Adrenal gland (tissue), 12 donors: ENCODE data around the gene PCSK1N. TPM values are rescaled to one million over a fixed set of nuclear protein-coding genes. Genes with fewer than 3 reads are reported as not detected.

Source experiments
- DNase-seq, 7 donors: peaks; one replicate each; pipeline ENCODE4 v3.0.0-alpha.2; 2019 to 2020
- H3K27ac ChIP-seq, 5 donors: fragments of 200-600 bp; sonication (generic) in 4 of 5; 1 replicate in 3 of 5; 2 replicates in 2 of 5; pipeline versions ENCODE4 v1.5.1 to v1.8.0; 2016 to 2020; ENCODE audit warnings: mild to moderate bottlenecking in 1 of 5
- H3K27me3 ChIP-seq: fragments of 200-600 bp; 2 replicates; pipeline ENCODE4 v1.8.0; 2021
- H3K36me3 ChIP-seq, 2 donors: fragments of 200-600 bp; replicated peaks in 1 of 2; 1 replicate in 1 of 2; 2 replicates in 1 of 2; pipeline versions ENCODE4 v1.5.1 to v1.8.0; 2018 to 2022
- H3K4me1 ChIP-seq, 2 donors: fragments of 200-600 bp; replicated peaks in 1 of 2; 1 replicate in 1 of 2; 2 replicates in 1 of 2; pipeline versions ENCODE4 v1.5.1 to v1.8.0; 2018 to 2021
- H3K4me3 ChIP-seq, 4 donors: fragments of 200-600 bp; sonication (generic) in 3 of 4; one replicate each; pipeline ENCODE4 v1.5.1; 2016 to 2018
- H3K9me3 ChIP-seq, 3 donors: fragments of 200-600 bp; sonication (generic) in 1 of 3; replicated peaks in 1 of 3; 1 replicate in 2 of 3; 2 replicates in 1 of 3; pipeline versions ENCODE4 v1.5.1 to v1.8.0; 2016 to 2021
- POLR2A ChIP-seq, 2 donors: fragments of 450-650 bp; IDR thresholded peaks; one replicate each; pipeline ENCODE4 v1.6.1; 2017; ENCODE audit warnings: antibody characterized with exemption in 2 of 2, mild to moderate bottlenecking in 2 of 2, moderate library complexity in 1 of 2
- WGBS, 4 donors: extraction: QIAGEN DNeasy Blood & Tissue Kit in 2 of 4; methylation state at CpG; one replicate each; pipeline versions ENCODE4 v1.1.5 to v1.1.7; 2013 to 2017; 5-methylcytosine and 5-hydroxymethylcytosine counted together
- intact Hi-C, 2 donors: fragments of 100-400 bp; cut with DNase I; formaldehyde crosslinking; loops; one replicate each; pipeline versions ENCODE4 v1.14.1 to v1.15.0; 2022 to 2023
- polyA plus RNA-seq, 3 donors: library from polyadenylated mRNA; stranded (reverse); fragments of 200-250 nt in 2 of 3; fragments of 350-450 nt in 1 of 3; fragmentation: Illumina TruSeq in 1 of 3; extraction: RNeasy Lipid Tissue Mini Kit (QIAGEN cat#74804) in 1 of 3; gene quantifications; one replicate each; pipeline ENCODE4 v1.2.3, GENCODE V29; 2013 to 2014
- total RNA-seq, 9 donors: library from RNA; depleted of rRNA in 4 of 9; stranded (reverse); fragments of >200 nt in 4 of 9; fragments of 120-200 nt in 1 of 9; fragmentation: NEBNext Ultra II Directional in 1 of 9; extraction: Animal tissue kit (Norgen Biotek cat#: 25700) in 1 of 9; gene quantifications; one replicate each; pipeline versions ENCODE4 v1.1.0 to v1.2.4, GENCODE V29; 2013 to 2023
- TF ChIP-seq, protein P1 (sequence below), 6 experiments: fragments of 450-650 bp in 4 of 6; fragments of 200-600 bp in 2 of 6; sonication (generic) in 1 of 6; IDR thresholded peaks; 1 replicate in 5 of 6; 2 replicates in 1 of 6; pipeline versions ENCODE4 v1.5.1 to v1.8.0; 2016 to 2021; ENCODE audit warnings: antibody characterized with exemption in 6 of 6, mild to moderate bottlenecking in 2 of 6, moderate library complexity in 1 of 6
- donor health status: healthy with polysubstance abuse.
- donor health status: Bipolar disorder and iron deficiency.
- donor health status: DM: yes; HTN: yes; CAD: no.
- donor health status: DM: no; HTN: no; CAD: no.
- donor health status: DM: no; HTN: no; CAD: no.
- donor health status: DM: yes; HTN: yes; CAD: no.

Gene PCSK1N
- total and polyA plus RNA-seq, 12 donors = 0.24 to 297 (median 7.2) TPM

DNA sequence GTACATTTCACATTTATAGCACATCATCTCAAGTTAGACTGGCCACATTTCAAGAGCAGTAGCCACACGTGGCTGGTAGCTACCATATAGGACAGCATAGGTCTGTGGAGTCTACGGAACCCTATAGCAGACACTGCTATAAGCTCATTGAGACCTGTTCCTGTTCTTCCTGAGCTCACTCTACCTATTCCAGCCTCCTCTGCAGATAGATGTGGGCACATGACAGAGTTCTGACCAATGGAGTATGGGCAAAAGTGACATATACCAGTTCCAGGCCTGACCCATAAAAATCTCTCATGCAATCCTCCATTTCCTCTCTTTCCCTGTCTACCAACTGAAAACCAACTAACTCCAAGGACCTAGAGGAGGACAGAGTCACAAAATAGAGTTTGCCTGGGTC, 37.1 kb downstream of the PCSK1N start:
- intact Hi-C loops = loop anchor here in 1 of 2 donors (10.0 kb wide), 1 partner anchor 106 kb away; no protein-coding TSS in a partner anchor
- no peaks in the 10 kb centered on the region for H3K27me3 ChIP-seq
- 72 to 79% (median 77%) methylated on average over 2 of the region's 2 CpGs for WGBS, 4 donors
- no peak for DNase-seq
- TF ChIP-seq POLR2A (IDR thresholded peaks at IDR 0.05) = no peak
- H3K9me3 ChIP-seq = no peaks in the 10 kb centered on the region
- H3K4me1 ChIP-seq = no peaks in the 10 kb centered on the region
- H3K36me3 ChIP-seq = no peaks in the 10 kb centered on the region
- H3K27ac ChIP-seq = no peak overlapping the region
- no peak overlapping the region for H3K4me3 ChIP-seq

GRCh38 chrX:48794911-48795515, 40.4 kb downstream of the PCSK1N start:
- no peak for TF ChIP-seq POLR2A (IDR thresholded peaks at IDR 0.05)
- TF ChIP-seq, protein P1, sequence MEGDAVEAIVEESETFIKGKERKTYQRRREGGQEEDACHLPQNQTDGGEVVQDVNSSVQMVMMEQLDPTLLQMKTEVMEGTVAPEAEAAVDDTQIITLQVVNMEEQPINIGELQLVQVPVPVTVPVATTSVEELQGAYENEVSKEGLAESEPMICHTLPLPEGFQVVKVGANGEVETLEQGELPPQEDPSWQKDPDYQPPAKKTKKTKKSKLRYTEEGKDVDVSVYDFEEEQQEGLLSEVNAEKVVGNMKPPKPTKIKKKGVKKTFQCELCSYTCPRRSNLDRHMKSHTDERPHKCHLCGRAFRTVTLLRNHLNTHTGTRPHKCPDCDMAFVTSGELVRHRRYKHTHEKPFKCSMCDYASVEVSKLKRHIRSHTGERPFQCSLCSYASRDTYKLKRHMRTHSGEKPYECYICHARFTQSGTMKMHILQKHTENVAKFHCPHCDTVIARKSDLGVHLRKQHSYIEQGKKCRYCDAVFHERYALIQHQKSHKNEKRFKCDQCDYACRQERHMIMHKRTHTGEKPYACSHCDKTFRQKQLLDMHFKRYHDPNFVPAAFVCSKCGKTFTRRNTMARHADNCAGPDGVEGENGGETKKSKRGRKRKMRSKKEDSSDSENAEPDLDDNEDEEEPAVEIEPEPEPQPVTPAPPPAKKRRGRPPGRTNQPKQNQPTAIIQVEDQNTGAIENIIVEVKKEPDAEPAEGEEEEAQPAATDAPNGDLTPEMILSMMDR (IDR thresholded peaks at IDR 0.05) = no peak
- Histone ChIP-seq H3K4me3 (no peak overlapping the region), H3K27me3 (no peaks in the 10 kb centered on the region), H3K27ac (no peak overlapping the region), H3K4me1 (no peaks in the 10 kb centered on the region), H3K36me3 (no peaks in the 10 kb centered on the region), H3K9me3 (no peaks in the 10 kb centered on the region)
- DNase-seq = no peak
- WGBS, 4 donors = 48 to 74% (median 58%) methylated on average over 3 to 8 of the region's 8 CpGs
- intact Hi-C loops = loop anchor here in 1 of 2 donors (10.0 kb wide), 1 partner anchor 110 kb away; no protein-coding TSS in a partner anchor

DNA sequence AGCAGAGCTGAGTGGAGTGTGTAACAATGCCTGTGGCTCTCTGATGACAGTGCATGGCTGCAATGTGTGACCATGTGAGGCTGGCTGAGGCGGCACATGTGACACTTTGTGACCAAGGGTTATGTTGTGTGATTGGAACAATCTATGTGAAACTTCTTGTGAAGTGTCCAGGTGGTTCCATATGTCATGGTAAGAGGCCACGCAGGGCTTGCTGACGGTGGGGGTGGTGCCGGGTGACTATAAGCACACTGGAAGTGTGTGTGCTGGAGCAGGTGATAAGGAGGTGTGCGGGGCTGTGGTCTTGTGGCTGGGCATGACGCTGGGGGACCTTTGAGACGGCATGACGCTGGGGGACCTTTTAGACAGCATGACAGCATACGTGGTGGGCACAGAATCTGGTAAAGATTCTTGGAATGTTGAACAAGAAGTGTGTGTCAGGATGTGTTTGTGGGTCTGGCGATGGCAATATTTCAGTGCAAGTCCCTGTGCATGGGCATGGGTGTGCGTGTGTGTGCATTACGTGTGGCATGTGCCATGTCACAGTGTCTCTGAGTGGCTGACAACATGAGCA, 41.0 kb downstream of the PCSK1N start:
- no peak overlapping the region for H3K27ac ChIP-seq
- no peak for DNase-seq
- H3K36me3 ChIP-seq = no peaks in the 10 kb centered on the region
- H3K9me3 ChIP-seq = no peaks in the 10 kb centered on the region
- intact Hi-C loops = loop anchor here in 1 of 2 donors (10.0 kb wide), 1 partner anchor 110 kb away; no protein-coding TSS in a partner anchor
- no peaks in the 10 kb centered on the region for H3K27me3 ChIP-seq
- H3K4me1 ChIP-seq = no peaks in the 10 kb centered on the region
- no peak overlapping the region for H3K4me3 ChIP-seq
- no peak for TF ChIP-seq POLR2A (IDR thresholded peaks at IDR 0.05)
- TF ChIP-seq, protein P1 (IDR thresholded peaks at IDR 0.05) = no peak
- 82 to 92% (median 85%) methylated on average over 8 to 12 of the region's 12 CpGs for WGBS, 4 donors

GRCh38 chrX:48793935-48794334, 41.5 kb downstream of the PCSK1N start:
- Histone ChIP-seq H3K4me1 (no peaks in the 10 kb centered on the region), H3K4me3 (no peak overlapping the region), H3K9me3 (no peaks in the 10 kb centered on the region), H3K27me3 (no peaks in the 10 kb centered on the region), H3K36me3 (no peaks in the 10 kb centered on the region), H3K27ac (no peak overlapping the region)
- no peak for TF ChIP-seq POLR2A (IDR thresholded peaks at IDR 0.05)
- TF ChIP-seq, protein P1 (IDR thresholded peaks at IDR 0.05) = no peak
- intact Hi-C loops = loop anchor here in 1 of 2 donors (10.0 kb wide), 1 partner anchor 111 kb away; no protein-coding TSS in a partner anchor
- no peak for DNase-seq
- 81 to 100% (median 89%) methylated on average over 2 to 4 of the region's 4 CpGs for WGBS, 4 donors
